HEK293T (cell line): ENCODE measurements around the gene RIPOR1.

Experiments
- CTCF ChIA-PET: fragments of 350-600 bp; formaldehyde crosslinking; extraction: SDS; loops from one replicate; lab custom pipeline; 2021; ENCODE audit warnings: antibody characterized with exemption, inconsistent platforms; lab: Yijun Ruan, JAX
- POLR2A ChIA-PET: fragments of 350-600 bp; formaldehyde crosslinking; extraction: SDS; loops from one replicate; lab custom pipeline; 2020; ENCODE audit warnings: antibody characterized with exemption, inconsistent platforms; lab: Yijun Ruan, JAX
- DNase-seq: peaks from one replicate; pipeline ENCODE4 v3.0.0; 2012; ENCODE audit warnings: mixed read lengths; ENCODE audit errors: extremely low spot score
- ARNT ChIP-seq: fragments of 450-650 bp; IDR thresholded peaks from 2 replicates; pipeline ENCODE4 v1.6.1; 2017; ENCODE audit warnings: mild to moderate bottlenecking
- BHLHE40 ChIP-seq: fragments of 450-650 bp; IDR thresholded peaks from 2 replicates; pipeline ENCODE4 v1.6.1; 2016; ENCODE audit warnings: mild to moderate bottlenecking, moderate library complexity, borderline replicate concordance
- CTBP1 ChIP-seq: fragments of 450-650 bp; IDR thresholded peaks from 2 replicates; pipeline ENCODE4 v1.6.1; 2016; ENCODE audit warnings: borderline replicate concordance
- ELF4 ChIP-seq: fragments of 450-650 bp; IDR thresholded peaks from 2 replicates; pipeline ENCODE4 v1.6.1; 2017; ENCODE audit warnings: antibody characterized with exemption
- FOXA1 ChIP-seq: fragments of 450-650 bp; IDR thresholded peaks from 2 replicates; pipeline ENCODE4 v1.6.1; 2016; ENCODE audit warnings: mild to moderate bottlenecking
- FOXK2 ChIP-seq: fragments of 450-650 bp; IDR thresholded peaks from 2 replicates; pipeline ENCODE4 v1.6.1; 2016; ENCODE audit warnings: mild to moderate bottlenecking
- FOXM1 ChIP-seq: fragments of 450-650 bp; IDR thresholded peaks from 2 replicates; pipeline ENCODE4 v1.6.1; 2017; ENCODE audit warnings: mild to moderate bottlenecking, borderline replicate concordance
- HDGF ChIP-seq: fragments of 450-650 bp; IDR thresholded peaks from 2 replicates; pipeline ENCODE4 v1.6.1; 2017; ENCODE audit warnings: antibody characterized with exemption, borderline replicate concordance
- L3MBTL2 ChIP-seq: fragments of 450-650 bp; conservative IDR thresholded peaks from 2 replicates; pipeline ENCODE4 v1.6.1; 2016; ENCODE audit warnings: mild to moderate bottlenecking
- LEF1 ChIP-seq: fragments of 450-650 bp; IDR thresholded peaks from 2 replicates; pipeline ENCODE4 v1.6.1; 2017; ENCODE audit warnings: mild to moderate bottlenecking, borderline replicate concordance
- NFRKB ChIP-seq: fragments of 450-650 bp; IDR thresholded peaks from 2 replicates; pipeline ENCODE4 v1.6.1; 2016; ENCODE audit warnings: mild to moderate bottlenecking, moderate library complexity
- SP1 ChIP-seq: fragments of 450-650 bp; IDR thresholded peaks from 2 replicates; pipeline ENCODE4 v1.6.1; 2017
- SUZ12 ChIP-seq: fragments of 450-650 bp; IDR thresholded peaks from 2 replicates; pipeline ENCODE4 v1.6.1; 2016; ENCODE audit warnings: mild to moderate bottlenecking
- TARDBP ChIP-seq: fragments of 450-650 bp; IDR thresholded peaks from 2 replicates; pipeline ENCODE4 v1.6.1; 2016
- ZNF384 ChIP-seq: fragments of 450-650 bp; IDR thresholded peaks from 2 replicates; pipeline ENCODE4 v1.6.1; 2016
- TF ChIP-seq, protein P1 (sequence below): fragments of 450-650 bp; IDR thresholded peaks from 2 replicates; pipeline ENCODE4 v1.6.1; 2016

RIPOR1 gene

DNA sequence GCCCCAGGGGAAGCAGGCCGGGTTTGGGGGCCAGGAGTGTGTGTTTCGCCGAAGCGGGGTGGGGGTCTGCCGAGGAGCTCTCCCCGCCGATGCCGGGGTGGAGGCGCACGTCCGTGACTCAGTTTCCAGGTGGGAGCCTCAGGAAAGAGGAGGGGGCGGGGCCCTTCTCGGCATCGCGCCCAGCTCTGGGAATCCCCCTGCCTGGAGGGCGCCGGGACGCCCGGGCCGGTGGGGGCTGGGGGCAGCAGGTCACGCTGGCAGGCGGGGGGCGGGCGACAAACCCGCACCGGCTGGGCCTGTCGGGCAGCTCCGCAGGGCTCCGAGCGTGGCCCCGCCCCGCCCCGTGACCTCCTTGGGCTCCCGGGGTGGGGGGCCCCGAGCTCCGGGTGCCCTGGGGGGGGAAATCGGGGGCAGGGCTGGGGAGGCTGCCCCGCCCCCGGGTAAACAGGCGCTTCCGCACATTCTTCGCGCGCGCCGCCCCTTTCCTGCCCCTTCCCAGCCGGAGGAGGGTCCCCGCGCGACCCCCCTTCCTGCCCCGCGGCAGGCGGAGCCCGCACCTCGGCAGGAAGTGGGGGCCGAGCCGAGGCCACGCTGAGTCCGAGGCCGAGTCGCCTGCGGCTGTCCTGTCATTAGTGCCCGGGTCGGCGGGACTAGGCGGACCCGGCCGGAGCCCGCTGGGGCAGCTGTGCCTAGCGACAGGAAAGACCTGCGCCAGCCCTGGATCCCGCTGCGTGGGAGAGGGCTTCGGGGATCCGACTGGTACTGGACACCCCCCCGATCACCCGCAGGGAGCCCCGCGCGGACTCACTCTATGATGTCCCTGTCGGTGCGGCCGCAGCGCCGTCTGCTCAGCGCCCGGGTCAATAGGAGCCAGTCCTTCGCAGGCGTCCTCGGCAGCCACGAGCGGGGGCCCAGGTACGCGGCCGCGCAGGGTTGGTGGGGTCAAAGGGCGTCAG, 9.3 kb downstream of the RIPOR1 start:
- TF ChIP-seq FOXA1 (no peak), TARDBP (no peak), BHLHE40 (no peak), FOXM1 (no peak), NFRKB (no peak)
- TF ChIP-seq, protein P1, sequence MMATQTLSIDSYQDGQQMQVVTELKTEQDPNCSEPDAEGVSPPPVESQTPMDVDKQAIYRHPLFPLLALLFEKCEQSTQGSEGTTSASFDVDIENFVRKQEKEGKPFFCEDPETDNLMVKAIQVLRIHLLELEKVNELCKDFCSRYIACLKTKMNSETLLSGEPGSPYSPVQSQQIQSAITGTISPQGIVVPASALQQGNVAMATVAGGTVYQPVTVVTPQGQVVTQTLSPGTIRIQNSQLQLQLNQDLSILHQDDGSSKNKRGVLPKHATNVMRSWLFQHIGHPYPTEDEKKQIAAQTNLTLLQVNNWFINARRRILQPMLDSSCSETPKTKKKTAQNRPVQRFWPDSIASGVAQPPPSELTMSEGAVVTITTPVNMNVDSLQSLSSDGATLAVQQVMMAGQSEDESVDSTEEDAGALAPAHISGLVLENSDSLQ: no peak
- CTCF ChIA-PET: no interaction called here
- POLR2A ChIA-PET: no interaction called here
- DNase-seq: no peak

DNA sequence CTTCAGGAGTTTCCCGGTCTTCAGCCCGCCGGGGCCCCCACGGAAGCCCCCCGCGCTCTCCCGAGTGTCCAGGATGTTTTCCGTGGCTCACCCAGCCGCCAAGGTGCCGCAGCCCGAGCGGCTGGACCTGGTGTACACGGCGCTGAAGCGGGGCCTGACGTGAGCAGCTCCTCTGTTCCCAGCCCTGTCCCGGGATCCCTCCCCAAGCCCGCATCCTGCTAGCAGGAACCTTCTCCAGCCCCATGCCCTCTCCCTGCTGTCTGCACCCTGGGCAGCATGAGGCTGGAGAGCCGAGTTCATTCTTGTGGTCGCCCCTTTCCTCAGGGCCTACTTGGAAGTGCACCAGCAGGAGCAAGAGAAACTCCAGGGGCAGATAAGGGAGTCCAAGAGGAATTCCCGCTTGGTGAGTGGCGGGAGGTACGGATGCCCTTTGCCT, 10.1 kb downstream of the RIPOR1 start:
- no peak for DNase-seq
- no peak for TF ChIP-seq FOXA1
- TF ChIP-seq CTBP1: no peak
- TF ChIP-seq ELF4: no peak
- no peak for TF ChIP-seq ARNT
- no peak for TF ChIP-seq TARDBP
- TF ChIP-seq FOXK2: no peak
- no peak for TF ChIP-seq SP1
- TF ChIP-seq SUZ12: no peak
- TF ChIP-seq, protein P1: no peak
- TF ChIP-seq L3MBTL2: no peak
- POLR2A ChIA-PET: no interaction called here
- CTCF ChIA-PET: interaction anchor here (0.6 kb wide), 1 partner anchor 902 kb away, joined by 3 read pairs; no protein-coding TSS in a partner anchor

DNA sequence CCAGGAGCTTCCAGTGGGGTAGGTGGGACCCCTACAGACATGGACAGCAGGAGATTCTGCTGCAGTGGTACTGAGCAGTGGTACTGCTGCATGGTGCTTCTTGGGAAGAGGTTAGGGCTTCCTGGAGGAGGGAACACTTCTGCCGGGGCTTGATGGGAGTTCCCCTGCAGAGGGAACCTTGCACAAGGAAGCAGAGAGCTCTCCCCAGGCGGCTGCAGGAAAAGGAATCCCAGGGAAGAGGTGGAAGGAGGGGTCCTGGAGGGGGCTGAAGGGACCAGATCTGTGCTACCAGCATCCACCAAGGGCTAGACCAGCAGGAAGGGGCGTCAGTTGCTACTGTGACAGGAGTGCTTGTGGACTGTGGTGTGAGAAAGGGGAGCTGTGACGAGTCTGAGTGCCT, 10.6 kb downstream of the RIPOR1 start:
- ChIA-PET POLR2A (no interaction called here), CTCF (interaction anchor here (0.6 kb wide), 1 partner anchor 902 kb away, joined by 3 read pairs; no protein-coding TSS in a partner anchor)
- DNase-seq: no peak
- TF ChIP-seq HDGF: no peak
- TF ChIP-seq ZNF384: no peak

DNA sequence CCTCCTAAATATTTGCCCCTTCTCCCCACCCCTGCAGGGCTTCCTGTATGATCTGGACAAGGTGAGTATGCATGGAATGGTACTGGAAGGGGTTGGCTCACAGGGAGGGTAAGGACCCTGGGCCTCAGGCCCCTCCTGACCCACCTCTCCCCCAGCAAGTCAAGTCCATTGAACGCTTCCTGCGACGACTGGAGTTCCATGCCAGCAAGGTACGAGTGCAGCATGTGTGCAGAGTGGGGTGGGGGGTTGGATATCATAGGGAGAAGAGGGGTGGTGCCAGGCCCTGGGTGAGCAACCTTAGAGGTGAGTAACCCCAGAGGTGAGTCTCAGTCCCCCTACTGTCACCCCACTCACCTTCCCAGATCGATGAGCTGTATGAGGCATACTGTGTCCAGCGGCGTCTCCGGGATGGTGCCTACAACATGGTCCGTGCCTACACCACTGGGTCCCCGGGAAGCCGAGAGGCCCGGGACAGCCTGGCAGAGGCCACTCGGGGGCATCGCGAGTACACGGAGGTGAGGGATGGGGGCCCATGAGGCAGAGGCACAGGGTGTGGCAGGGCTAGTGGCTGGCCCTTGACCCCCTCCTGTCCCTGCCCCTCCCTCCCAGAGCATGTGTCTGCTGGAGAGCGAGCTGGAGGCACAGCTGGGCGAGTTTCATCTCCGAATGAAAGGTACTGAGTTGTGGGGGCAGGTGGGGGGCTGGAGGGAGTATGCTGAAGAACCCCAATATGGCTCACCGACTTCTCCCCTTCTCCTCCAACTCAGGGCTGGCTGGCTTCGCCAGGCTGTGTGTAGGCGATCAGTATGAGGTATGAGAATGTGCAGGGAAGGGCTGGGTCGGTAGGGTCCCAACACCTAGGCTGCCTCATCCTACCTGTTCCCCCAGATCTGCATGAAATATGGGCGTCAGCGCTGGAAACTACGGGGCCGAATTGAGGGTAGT, 11.3 kb downstream of the RIPOR1 start:
- no peak for DNase-seq
- POLR2A ChIA-PET: no interaction called here
- TF ChIP-seq LEF1 (no peak), TARDBP (no peak), NFRKB (no peak), ELF4 (no peak)
- CTCF ChIA-PET: no interaction called here

DNA sequence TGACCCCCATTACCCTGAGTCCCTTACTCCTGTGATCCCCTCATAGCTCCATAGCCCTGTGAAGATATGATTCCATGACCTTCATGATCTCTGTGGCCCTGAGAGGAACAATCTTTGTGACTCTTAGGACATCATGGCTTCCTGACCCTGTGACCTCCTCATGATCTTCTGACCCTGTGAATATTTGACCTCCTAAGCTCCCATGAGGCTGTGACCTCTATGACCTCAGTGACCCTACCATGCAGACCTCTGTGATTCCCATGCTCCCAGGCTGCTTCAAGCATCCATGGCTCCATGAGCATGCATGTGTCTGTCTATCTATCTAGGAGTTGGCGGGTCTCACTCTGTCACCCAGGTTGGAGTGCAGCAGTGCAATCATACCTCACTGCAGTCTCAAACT, 12.1 kb downstream of the RIPOR1 start:
- POLR2A ChIA-PET: no interaction called here

DNA sequence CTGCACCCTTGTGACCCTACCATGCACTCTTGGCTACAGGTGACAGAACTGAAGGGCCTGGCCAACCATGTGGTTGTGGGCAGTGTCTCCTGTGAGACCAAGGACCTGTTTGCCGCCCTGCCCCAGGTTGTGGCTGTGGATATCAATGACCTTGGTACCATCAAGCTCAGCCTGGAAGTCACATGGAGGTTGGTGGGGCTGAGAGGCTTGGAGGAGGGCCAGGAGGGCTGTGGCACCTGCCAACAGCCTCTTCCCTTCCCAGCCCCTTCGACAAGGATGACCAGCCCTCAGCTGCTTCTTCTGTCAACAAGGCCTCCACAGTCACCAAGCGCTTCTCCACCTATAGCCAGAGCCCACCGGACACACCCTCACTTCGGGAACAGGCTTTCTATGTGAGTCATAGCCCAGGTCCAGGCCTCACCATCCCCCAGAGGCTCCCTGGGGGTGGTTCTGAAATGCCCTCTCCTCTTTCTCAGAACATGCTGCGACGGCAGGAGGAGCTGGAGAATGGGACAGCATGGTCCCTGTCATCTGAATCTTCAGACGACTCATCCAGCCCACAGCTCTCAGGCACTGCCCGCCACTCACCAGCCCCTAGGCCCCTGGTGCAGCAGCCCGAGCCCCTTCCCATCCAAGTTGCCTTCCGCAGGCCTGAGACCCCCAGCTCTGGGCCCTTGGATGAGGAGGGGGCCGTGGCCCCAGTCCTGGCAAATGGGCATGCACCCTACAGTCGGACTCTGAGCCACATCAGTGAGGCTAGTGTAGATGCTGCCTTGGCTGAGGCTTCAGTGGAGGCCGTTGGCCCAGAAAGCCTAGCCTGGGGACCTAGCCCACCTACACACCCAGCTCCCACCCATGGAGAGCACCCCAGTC, 13.0 kb downstream of the RIPOR1 start:
- ChIA-PET POLR2A (no interaction called here), CTCF (interaction anchor here (1.0 kb wide), 1 partner anchor 20 kb away, joined by 6 read pairs; no protein-coding TSS in a partner anchor)
- no peak for DNase-seq
- TF ChIP-seq BHLHE40 (no peak), ARNT (no peak), NFRKB (no peak), SP1 (no peak)

More for the DNA sequence above, 12.1 kb downstream of the RIPOR1 start:
- CTCF ChIA-PET: interaction anchor here (1.0 kb wide), 1 partner anchor 19 kb away, joined by 6 read pairs; no protein-coding TSS in a partner anchor
- no peak for DNase-seq
- TF ChIP-seq FOXA1: no peak
- no peak for TF ChIP-seq HDGF
- TF ChIP-seq CTBP1: no peak
- no peak for TF ChIP-seq ARNT
